PC-9 (cell line): ENCODE results near the gene RRP15. TPM values are rescaled to one million over a fixed set of nuclear protein-coding genes. Genes with fewer than 3 reads are reported as not detected.

ENCODE experiments used
- BruUV-seq: library from RNA; stranded (reverse); fragments of 400-500 nt; replicated peaks from 2 replicates; lab custom pipeline; 2021; lab: Mats Ljungman, UMichigan
- CTCF ChIA-PET: fragments of 300-600 bp; sonication (Branson Sonifier 250); formaldehyde crosslinking; loops from one replicate; lab custom pipeline; 2022; ENCODE audit warnings: antibody characterized with exemption; lab: Charles Lee
- POLR2A ChIA-PET: fragments of 300-600 bp; sonication (Branson Sonifier 250); formaldehyde crosslinking; loops from one replicate; lab custom pipeline; 2022; ENCODE audit warnings: antibody characterized with exemption; ENCODE audit not compliant: unreplicated experiment; lab: Charles Lee
- DNase-seq, 2 experiments: peaks; one replicate each; pipeline versions ENCODE4 v3.0.0 to v3.0.0-alpha.2; 2015 to 2022; ENCODE audit warnings: mixed read lengths in 1 of 2
- H2AFZ ChIP-seq: fragments of 200-600 bp; sonication (generic); 2 replicates; pipeline ENCODE4 v1.8.1; 2017; ENCODE audit warnings: antibody characterized with exemption
- H3F3A ChIP-seq: fragments of 200-600 bp; sonication (generic); 2 replicates; pipeline ENCODE4 v1.8.1; 2017; ENCODE audit warnings: antibody characterized with exemption, mild to moderate bottlenecking, low read depth; ENCODE audit not compliant: insufficient read depth
- H3K27ac ChIP-seq: fragments of 200-600 bp; sonication (generic); 2 replicates; pipeline ENCODE4 v1.6.1; 2016; ENCODE audit warnings: mixed run types
- H3K27me3 ChIP-seq: fragments of 200-600 bp; sonication (generic); 2 replicates; pipeline ENCODE4 v1.6.1; 2016; ENCODE audit warnings: low read depth, mixed run types; ENCODE audit not compliant: insufficient read depth
- H3K36me3 ChIP-seq: fragments of 200-600 bp; sonication (generic); 2 replicates; pipeline ENCODE4 v1.6.1; 2016; ENCODE audit warnings: low read depth, mixed run types
- H3K4me1 ChIP-seq: fragments of 200-600 bp; sonication (generic); replicated peaks from 2 replicates; pipeline ENCODE4 v1.6.1; 2016; ENCODE audit warnings: mixed run types; ENCODE audit not compliant: insufficient read depth
- H3K4me2 ChIP-seq: fragments of 200-600 bp; sonication (generic); 2 replicates; pipeline ENCODE4 v1.6.1; 2017; ENCODE audit warnings: mixed run types
- H3K4me3 ChIP-seq: fragments of 200-600 bp; sonication (generic); 2 replicates; pipeline ENCODE4 v1.6.1; 2016; ENCODE audit warnings: mixed run types
- H3K79me2 ChIP-seq: fragments of 200-600 bp; sonication (generic); 2 replicates; pipeline ENCODE4 v1.6.1; 2017; ENCODE audit warnings: low read depth, mixed run types
- H3K9me2 ChIP-seq: fragments of 200-600 bp; sonication (generic); 2 replicates; pipeline ENCODE4 v1.8.1; 2017; ENCODE audit warnings: mild to moderate bottlenecking; ENCODE audit not compliant: insufficient read depth
- H3K9me3 ChIP-seq: fragments of 200-600 bp; sonication (generic); 2 replicates; pipeline ENCODE4 v1.8.1; 2016; ENCODE audit warnings: low read depth; ENCODE audit not compliant: insufficient read depth
- H4K20me1 ChIP-seq: fragments of 200-600 bp; sonication (generic); 2 replicates; pipeline ENCODE4 v1.8.1; 2017; ENCODE audit not compliant: insufficient read depth
- EZH2 ChIP-seq: fragments of 200-600 bp; sonication (generic); IDR thresholded peaks from 2 replicates; pipeline ENCODE4 v1.8.0; 2017; ENCODE audit warnings: antibody characterized with exemption, low read depth
- intact Hi-C: fragments of 100-400 bp; cut with micrococcal nuclease; formaldehyde crosslinking; loops from one replicate; pipeline ENCODE4 v1.10.0; 2022; ENCODE audit not compliant: unreplicated experiment
- total RNA-seq: library from RNA; stranded (reverse); gene quantifications from 2 replicates; pipeline ENCODE4 v1.2.3, GENCODE V29; 2021
- TF ChIP-seq, protein P1 (sequence below): fragments of 200-600 bp; sonication (generic); conservative IDR thresholded peaks from 2 replicates; pipeline ENCODE4 v1.6.1; 2017; ENCODE audit warnings: mixed run types, antibody characterized with exemption, mild to moderate bottlenecking, moderate library complexity

RRP15 gene
- total RNA-seq, 1 experiment from 2014 or later = 24.9 TPM

DNA sequence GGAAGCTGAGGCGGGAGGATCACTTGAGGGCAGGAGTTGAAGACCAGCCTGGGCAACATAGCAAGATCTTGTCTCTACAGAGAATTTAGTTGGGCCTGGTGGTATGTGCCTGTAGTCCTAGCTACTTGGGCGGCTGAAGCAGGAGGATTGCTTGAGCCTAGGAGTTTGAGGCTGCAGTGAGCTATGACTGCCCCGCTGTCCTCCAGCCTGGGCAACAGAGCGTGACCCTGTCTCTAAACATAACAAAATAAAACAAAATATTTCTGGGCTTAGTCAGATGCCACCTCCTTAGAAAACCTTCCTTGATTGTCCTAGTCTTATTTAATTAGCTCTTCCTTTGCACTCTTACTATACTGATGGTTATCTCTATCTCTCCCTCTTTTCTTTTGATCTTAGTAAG, 68.6 kb downstream of the RRP15 start:
- Histone ChIP-seq H3K4me1 (peaks cover 43% of the 10 kb centered on the region), H3K4me3 (no peak overlapping the region), H3K27me3 (no peaks in the 10 kb centered on the region), H3K4me2 (peak overlapping the region; percentile 29), H3K27ac (no peak overlapping the region), H3K9me2 (no peaks in the 10 kb centered on the region), H3F3A (no peaks in the 10 kb centered on the region), H3K36me3 (peaks cover 13% of the 10 kb centered on the region; the same call in 1 of the 2 replicates), H4K20me1 (no peaks in the 10 kb centered on the region), H3K79me2 (peaks cover 95% of the 10 kb centered on the region), H2AFZ (no peak overlapping the region), H3K9me3 (no peaks in the 10 kb centered on the region; the same call in 1 of the 2 replicates)
- intact Hi-C loops = no loop called here
- BruUV-seq = no TSS peak
- DNase-seq = peak; percentile 25 to 48
- CTCF ChIA-PET = no interaction called here
- POLR2A ChIA-PET = interaction anchor here (0.6 to 0.9 kb wide), 7 partner anchors 9 to 352 kb away, joined by 3 to 30 read pairs (median 6); no protein-coding TSS in a partner anchor
- no peak for TF ChIP-seq EZH2
- TF ChIP-seq, protein P1, sequence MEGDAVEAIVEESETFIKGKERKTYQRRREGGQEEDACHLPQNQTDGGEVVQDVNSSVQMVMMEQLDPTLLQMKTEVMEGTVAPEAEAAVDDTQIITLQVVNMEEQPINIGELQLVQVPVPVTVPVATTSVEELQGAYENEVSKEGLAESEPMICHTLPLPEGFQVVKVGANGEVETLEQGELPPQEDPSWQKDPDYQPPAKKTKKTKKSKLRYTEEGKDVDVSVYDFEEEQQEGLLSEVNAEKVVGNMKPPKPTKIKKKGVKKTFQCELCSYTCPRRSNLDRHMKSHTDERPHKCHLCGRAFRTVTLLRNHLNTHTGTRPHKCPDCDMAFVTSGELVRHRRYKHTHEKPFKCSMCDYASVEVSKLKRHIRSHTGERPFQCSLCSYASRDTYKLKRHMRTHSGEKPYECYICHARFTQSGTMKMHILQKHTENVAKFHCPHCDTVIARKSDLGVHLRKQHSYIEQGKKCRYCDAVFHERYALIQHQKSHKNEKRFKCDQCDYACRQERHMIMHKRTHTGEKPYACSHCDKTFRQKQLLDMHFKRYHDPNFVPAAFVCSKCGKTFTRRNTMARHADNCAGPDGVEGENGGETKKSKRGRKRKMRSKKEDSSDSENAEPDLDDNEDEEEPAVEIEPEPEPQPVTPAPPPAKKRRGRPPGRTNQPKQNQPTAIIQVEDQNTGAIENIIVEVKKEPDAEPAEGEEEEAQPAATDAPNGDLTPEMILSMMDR = no peak

DNA sequence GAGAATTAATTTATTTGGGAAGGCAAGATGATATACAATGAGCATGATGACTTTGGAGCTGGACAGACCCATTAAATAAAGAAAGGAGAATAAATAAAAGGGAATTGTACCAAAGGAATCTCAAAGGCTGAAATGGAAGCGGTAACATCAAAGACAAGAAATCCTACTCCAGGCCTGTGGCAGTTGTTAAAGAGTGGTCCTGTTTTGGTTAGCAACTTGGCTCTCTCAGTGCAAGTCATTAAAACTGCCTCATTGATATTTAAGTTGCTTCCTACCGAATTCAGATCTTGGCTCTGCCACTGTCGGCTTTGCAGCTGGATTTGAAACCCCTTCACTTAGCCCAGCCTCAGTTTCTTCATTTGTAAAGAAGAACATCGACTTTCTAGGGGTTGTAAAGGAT, 70.2 kb downstream of the RRP15 start:
- Histone ChIP-seq H3K9me3 (no peaks in the 10 kb centered on the region; the same call in 1 of the 2 replicates), H2AFZ (no peak overlapping the region), H3F3A (no peaks in the 10 kb centered on the region), H3K4me3 (no peak overlapping the region), H3K79me2 (peaks cover 92% of the 10 kb centered on the region), H3K27ac (no peak overlapping the region), H3K36me3 (peaks cover 17% of the 10 kb centered on the region; the same call in 1 of the 2 replicates), H3K4me2 (no peak overlapping the region), H3K4me1 (peaks cover 27% of the 10 kb centered on the region), H4K20me1 (no peaks in the 10 kb centered on the region), H3K9me2 (no peaks in the 10 kb centered on the region), H3K27me3 (no peaks in the 10 kb centered on the region)
- BruUV-seq = no TSS peak
- ChIA-PET CTCF (interaction anchor here (0.6 kb wide), 1 partner anchor 849 kb away, joined by 3 read pairs; no protein-coding TSS in a partner anchor), POLR2A (no interaction called here)
- intact Hi-C loops = no loop called here
- DNase-seq = no peak
- no peak for TF ChIP-seq EZH2
- TF ChIP-seq, protein P1 = no peak

DNA sequence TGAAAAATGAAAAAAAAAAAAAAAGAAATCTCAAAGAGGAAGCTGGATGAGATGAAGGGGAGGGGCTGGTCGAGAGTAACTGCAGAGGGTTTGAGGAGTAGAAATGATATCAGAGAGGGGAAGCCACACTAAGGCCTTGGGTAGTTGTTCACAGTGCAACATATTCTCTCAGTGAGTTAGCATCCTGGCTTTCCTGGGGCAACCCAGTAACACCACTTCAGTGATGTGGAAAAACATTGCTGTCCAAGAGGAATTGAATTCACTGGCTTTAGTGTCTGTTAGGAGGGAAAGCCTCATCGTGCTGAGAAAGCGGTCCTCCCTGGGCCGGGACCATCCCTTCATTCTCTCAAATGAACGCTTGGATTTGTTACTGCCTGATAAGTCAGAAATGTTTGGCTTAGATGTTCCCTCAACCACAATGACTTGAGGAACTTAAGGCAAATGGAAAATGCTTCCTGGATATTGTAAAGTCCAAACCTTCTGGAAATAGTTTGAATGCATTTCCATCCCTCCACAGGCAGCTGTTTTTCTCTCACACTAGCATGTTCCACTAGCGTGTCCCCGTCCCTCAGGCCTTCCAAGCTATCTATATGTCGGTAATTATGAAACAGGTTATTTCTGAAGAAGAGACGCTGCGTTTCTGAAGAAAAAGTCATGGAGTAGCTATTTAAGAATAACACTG, 72.3 kb downstream of the RRP15 start:
- H3K4me2 ChIP-seq = no peak overlapping the region
- BruUV-seq = no TSS peak
- no peaks in the 10 kb centered on the region for H3K9me2 ChIP-seq
- no peak for TF ChIP-seq EZH2
- TF ChIP-seq, protein P1 = no peak
- no peaks in the 10 kb centered on the region for H4K20me1 ChIP-seq
- peaks cover 88% of the 10 kb centered on the region for H3K79me2 ChIP-seq
- no peak overlapping the region for H3K4me3 ChIP-seq
- H3K4me1 ChIP-seq = peaks cover 13% of the 10 kb centered on the region; the same call in 1 of the 2 replicates
- no peaks in the 10 kb centered on the region; the same call in 1 of the 2 replicates for H3K9me3 ChIP-seq
- POLR2A ChIA-PET = interaction anchor here (0.7 kb wide), 1 partner anchor 142 kb away, joined by 3 read pairs; no protein-coding TSS in a partner anchor
- no peaks in the 10 kb centered on the region for H3K27me3 ChIP-seq
- CTCF ChIA-PET = no interaction called here
- H3K36me3 ChIP-seq = peaks cover 12% of the 10 kb centered on the region; the same call in 1 of the 2 replicates
- H3F3A ChIP-seq = no peaks in the 10 kb centered on the region
- intact Hi-C loops = no loop called here
- DNase-seq = peak in 1 of 2 experiments; percentile 33
- H3K27ac ChIP-seq = no peak overlapping the region
- H2AFZ ChIP-seq = no peak overlapping the region
